Activated B cell treated with CpG ODN at 0.5 μM for 24 hours (primary cell): Measurements from ENCODE around the gene C19orf85. TPM values are rescaled to one million over a fixed set of nuclear protein-coding genes. Genes with fewer than 3 reads are reported as not detected.

Experiments
- ATAC-seq: fragments of 200-7000 bp; cut with Tn5 transposase; one replicate; pipeline ENCODE4 v1.10.0; 2021; ENCODE audit warnings: low read depth, mild to moderate bottlenecking, moderate library complexity
- CTCF ChIA-PET: fragments of 350-600 bp; sonication (Branson Sonifier 250); formaldehyde crosslinking; loops from one replicate; lab custom pipeline; 2021; ENCODE audit warnings: antibody characterized with exemption; lab: Charles Lee
- POLR2A ChIA-PET: fragments of 350-600 bp; sonication (Branson Sonifier 250); formaldehyde crosslinking; loops from one replicate; lab custom pipeline; 2021; ENCODE audit warnings: antibody characterized with exemption; lab: Charles Lee
- DNase-seq: peaks from one replicate; pipeline ENCODE4 v3.0.0; 2022
- H3K27ac Mint-ChIP-seq: one replicate; pipeline ENCODE4 v1.8.0; 2020; ENCODE audit warnings: mixed read lengths
- H3K27me3 Mint-ChIP-seq: one replicate; pipeline ENCODE4 v1.8.0; 2021; ENCODE audit warnings: mixed read lengths
- H3K36me3 Mint-ChIP-seq: one replicate; pipeline ENCODE4 v1.8.0; 2021; ENCODE audit warnings: low read depth, mixed read lengths
- H3K4me1 Mint-ChIP-seq: one replicate; pipeline ENCODE4 v1.8.0; 2021; ENCODE audit warnings: mixed read lengths
- H3K4me3 Mint-ChIP-seq: one replicate; pipeline ENCODE4 v1.8.0; 2020; ENCODE audit warnings: mild to moderate bottlenecking, mixed read lengths
- H3K9me3 Mint-ChIP-seq: one replicate; pipeline ENCODE4 v1.8.0; 2020; ENCODE audit warnings: mixed read lengths
- intact Hi-C: fragments of 100-400 bp; cut with micrococcal nuclease; formaldehyde crosslinking; loops from one replicate; pipeline ENCODE4 v1.15.1; 2024
- total RNA-seq: library from RNA; stranded (reverse); gene quantifications from 2 replicates; pipeline ENCODE4 v1.2.3, GENCODE V29; 2022
- TF ChIP-seq, protein P1 (sequence below): fragments of 200-600 bp; IDR thresholded peaks from one replicate; pipeline ENCODE4 v1.8.0; 2022; ENCODE audit warnings: antibody characterized with exemption, mild to moderate bottlenecking

C19orf85 gene
- total RNA-seq, 1 donor from 2014 or later, result not detected

DNA sequence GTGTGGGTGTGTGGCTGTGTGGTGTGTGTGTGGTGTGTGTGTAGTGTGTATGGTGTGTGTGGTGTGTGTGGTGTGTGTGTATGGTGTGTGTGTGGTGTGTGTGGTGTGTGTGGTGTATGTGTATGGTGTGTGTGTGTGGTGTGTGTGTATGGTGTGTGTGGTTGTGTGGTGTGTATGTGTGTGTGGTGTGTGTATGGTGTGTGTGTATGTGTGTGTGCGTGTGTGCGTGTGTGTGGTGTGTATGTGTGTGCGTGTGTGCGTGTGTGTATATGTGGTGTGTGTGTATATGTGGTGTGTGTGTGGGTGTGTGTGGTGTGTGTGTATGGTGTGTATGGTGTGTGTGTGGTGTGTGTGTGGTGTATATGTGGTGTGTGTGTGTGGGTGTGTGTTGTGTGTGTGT lies 29.5 kb downstream of the C19orf85 start:
- no peaks in the 10 kb centered on the region for H3K36me3 Mint-ChIP-seq
- ChIA-PET CTCF (no interaction called here), POLR2A (no interaction called here)
- H3K4me1 Mint-ChIP-seq, result no peaks in the 10 kb centered on the region
- H3K27ac Mint-ChIP-seq, result no peak overlapping the region
- peaks cover 48% of the 10 kb centered on the region for H3K27me3 Mint-ChIP-seq
- TF ChIP-seq, protein P1, sequence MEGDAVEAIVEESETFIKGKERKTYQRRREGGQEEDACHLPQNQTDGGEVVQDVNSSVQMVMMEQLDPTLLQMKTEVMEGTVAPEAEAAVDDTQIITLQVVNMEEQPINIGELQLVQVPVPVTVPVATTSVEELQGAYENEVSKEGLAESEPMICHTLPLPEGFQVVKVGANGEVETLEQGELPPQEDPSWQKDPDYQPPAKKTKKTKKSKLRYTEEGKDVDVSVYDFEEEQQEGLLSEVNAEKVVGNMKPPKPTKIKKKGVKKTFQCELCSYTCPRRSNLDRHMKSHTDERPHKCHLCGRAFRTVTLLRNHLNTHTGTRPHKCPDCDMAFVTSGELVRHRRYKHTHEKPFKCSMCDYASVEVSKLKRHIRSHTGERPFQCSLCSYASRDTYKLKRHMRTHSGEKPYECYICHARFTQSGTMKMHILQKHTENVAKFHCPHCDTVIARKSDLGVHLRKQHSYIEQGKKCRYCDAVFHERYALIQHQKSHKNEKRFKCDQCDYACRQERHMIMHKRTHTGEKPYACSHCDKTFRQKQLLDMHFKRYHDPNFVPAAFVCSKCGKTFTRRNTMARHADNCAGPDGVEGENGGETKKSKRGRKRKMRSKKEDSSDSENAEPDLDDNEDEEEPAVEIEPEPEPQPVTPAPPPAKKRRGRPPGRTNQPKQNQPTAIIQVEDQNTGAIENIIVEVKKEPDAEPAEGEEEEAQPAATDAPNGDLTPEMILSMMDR, result no peak
- no peaks in the 10 kb centered on the region for H3K9me3 Mint-ChIP-seq
- ATAC-seq, result no peak
- intact Hi-C loops, result no loop called here
- DNase-seq, result no peak
- H3K4me3 Mint-ChIP-seq, result no peak overlapping the region

DNA sequence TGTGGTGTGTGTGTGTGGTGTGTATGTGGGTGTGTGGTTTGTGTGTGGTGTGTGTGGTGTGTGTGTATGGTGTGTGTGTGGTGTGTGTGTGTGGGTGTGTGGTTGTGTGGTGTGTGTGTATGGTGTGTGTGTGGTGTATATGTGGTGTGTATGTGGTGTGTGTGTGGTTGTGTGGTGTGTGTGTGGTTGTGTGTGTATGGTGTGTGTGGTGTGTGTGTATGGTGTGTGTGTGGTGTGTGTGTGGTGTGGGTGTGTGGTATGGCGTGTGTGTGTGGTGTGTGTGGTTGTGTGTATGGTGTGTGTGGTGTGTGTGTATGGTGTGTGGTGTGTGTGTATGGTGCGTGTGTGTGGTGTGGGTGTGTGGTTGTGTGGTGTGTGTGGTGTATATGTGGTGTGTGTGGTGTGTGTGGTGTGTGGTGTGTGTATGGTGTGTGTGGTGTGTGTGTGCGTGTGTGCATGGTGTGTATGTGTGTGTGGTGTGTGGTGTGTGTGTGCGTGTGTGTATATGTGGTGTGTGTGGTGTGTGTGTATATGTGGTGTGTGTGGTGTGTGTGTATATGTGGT lies 30.1 kb downstream of the C19orf85 start:
- intact Hi-C loops, result no loop called here
- DNase-seq (no peak), ATAC-seq (no peak)
- CTCF ChIA-PET, result no interaction called here
- Mint-ChIP-seq H3K4me3 (no peak overlapping the region), H3K9me3 (no peaks in the 10 kb centered on the region), H3K36me3 (no peaks in the 10 kb centered on the region), H3K27me3 (peaks cover 48% of the 10 kb centered on the region), H3K4me1 (no peaks in the 10 kb centered on the region), H3K27ac (no peak overlapping the region)
- POLR2A ChIA-PET, result no interaction called here
- TF ChIP-seq, protein P1, result no peak

DNA sequence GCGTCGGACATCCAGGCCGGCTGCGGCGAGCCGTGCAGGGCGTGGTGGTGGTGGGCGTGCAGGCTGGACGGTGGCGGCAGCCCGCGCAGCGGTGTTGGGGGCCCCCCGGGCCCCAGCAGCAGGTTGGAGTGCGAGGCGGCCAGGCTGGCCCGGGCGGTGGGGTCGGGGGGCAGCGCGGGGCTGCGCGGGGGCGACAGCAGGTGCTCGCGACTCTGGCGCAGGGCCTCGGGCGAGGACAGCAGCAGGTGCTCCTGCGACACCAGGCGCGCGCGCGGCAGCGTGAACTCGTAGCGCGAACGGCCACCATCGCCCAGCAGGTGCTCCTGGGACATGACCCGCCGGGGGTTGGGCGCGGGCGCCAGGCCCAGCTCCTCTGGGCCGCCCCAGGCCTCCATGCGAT lies 31.3 kb downstream of the C19orf85 start:
- ChIA-PET POLR2A (no interaction called here), CTCF (no interaction called here)
- intact Hi-C loops, result no loop called here
- no peak overlapping the region for H3K4me3 Mint-ChIP-seq
- H3K9me3 Mint-ChIP-seq, result no peaks in the 10 kb centered on the region
- H3K4me1 Mint-ChIP-seq, result no peaks in the 10 kb centered on the region
- ATAC-seq, result no peak
- peaks cover 45% of the 10 kb centered on the region for H3K27me3 Mint-ChIP-seq
- TF ChIP-seq, protein P1, result no peak
- H3K27ac Mint-ChIP-seq, result no peak overlapping the region
- no peaks in the 10 kb centered on the region for H3K36me3 Mint-ChIP-seq
- DNase-seq, result no peak

DNA sequence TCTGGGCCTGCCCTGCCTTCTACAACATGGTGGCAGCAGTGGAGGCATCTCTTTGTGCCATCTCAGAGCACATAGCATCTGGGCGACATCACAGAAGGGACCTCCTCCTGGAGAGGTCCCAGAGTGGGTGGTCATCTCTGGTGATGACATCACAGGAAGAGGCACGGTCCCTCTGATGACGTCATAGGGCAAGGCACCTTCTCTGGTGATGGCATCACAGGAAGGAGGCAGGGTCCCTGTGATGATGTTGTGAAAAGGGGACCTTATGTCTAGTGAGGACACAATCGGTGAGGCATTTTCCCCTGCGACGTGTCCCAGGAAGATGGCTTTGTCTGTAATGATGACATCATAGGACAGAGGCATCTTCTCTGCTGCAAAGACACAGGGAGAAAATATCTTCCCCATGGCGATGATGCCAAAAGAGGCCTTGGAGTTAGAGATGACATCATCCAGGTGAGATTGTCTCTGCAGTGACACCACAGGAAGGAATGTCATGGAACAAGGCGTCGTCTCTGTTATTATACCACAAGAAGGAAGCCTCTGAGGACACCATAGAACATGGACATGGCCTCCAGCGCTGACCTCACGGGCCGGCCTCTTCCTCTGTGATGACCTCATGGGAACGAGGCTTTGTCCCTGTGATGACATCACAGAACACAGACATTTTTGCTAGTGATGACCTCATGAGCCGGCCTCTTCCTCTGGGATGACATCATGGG lies 32.2 kb downstream of the C19orf85 start:
- intact Hi-C loops, result no loop called here
- TF ChIP-seq, protein P1, result no peak
- DNase-seq (no peak), ATAC-seq (no peak)
- H3K4me1 Mint-ChIP-seq, result no peaks in the 10 kb centered on the region
- no peak overlapping the region for H3K4me3 Mint-ChIP-seq
- CTCF ChIA-PET, result no interaction called here
- no peaks in the 10 kb centered on the region for H3K9me3 Mint-ChIP-seq
- no peaks in the 10 kb centered on the region for H3K36me3 Mint-ChIP-seq
- POLR2A ChIA-PET, result no interaction called here
- no peak overlapping the region for H3K27ac Mint-ChIP-seq
- H3K27me3 Mint-ChIP-seq, result peaks cover 42% of the 10 kb centered on the region

DNA sequence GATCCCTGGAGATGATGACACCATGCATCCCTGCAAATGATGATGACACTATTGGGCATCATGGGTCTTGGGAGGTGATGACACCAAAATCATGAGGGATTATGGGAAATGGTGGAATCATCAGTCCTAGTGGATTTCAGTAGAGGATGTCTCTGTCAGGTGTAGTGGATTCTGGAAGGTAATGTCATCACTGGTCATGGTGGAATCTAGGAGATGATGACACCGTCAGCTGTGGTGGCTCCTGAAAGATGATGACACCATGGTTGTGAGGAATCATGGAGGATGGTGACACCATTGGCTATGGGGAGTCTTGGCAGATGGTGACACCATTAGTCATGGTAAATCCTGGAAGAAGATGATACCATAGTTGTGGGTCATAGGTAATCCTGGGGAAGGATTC lies 33.4 kb downstream of the C19orf85 start:
- H3K27ac Mint-ChIP-seq, result no peak overlapping the region
- no peaks in the 10 kb centered on the region for H3K36me3 Mint-ChIP-seq
- no peak for ATAC-seq
- no peak overlapping the region for H3K4me3 Mint-ChIP-seq
- POLR2A ChIA-PET, result no interaction called here
- DNase-seq, result no peak
- no peaks in the 10 kb centered on the region for H3K4me1 Mint-ChIP-seq
- peaks cover 35% of the 10 kb centered on the region for H3K27me3 Mint-ChIP-seq
- CTCF ChIA-PET, result no interaction called here
- intact Hi-C loops, result no loop called here
- H3K9me3 Mint-ChIP-seq, result no peaks in the 10 kb centered on the region
- TF ChIP-seq, protein P1, result no peak
